ENCODE results near the gene TLE4. TPM values are rescaled to one million over a fixed set of nuclear protein-coding genes. Genes with fewer than 3 reads are reported as not detected.
A peak's percentile ranks its signal among the peaks of the same experiment; 100 is the strongest.

TLE4 gene
- total and polyA plus RNA-seq, 12 donors, result 11.8 to 70.5 (median 42.9) TPM

GRCh38 chr9:79698967-79699366 is 127.2 kb downstream of the TLE4 start:
- 91 to 97% (median 94%) methylated on average over 2 of the region's 2 CpGs for WGBS, 4 donors
- DNase-seq, result no peak
- H3K27me3 ChIP-seq, result no peaks in the 10 kb centered on the region

GRCh38 chr9:79699479-79699878 is 127.7 kb downstream of the TLE4 start:
- no peak overlapping the region for H3K27ac ChIP-seq
- DNase-seq, result no peak
- intact Hi-C loops (cut with DNase I), result no loop called here
- H3K9me3 ChIP-seq (replicated peaks in 1 of 3), result no peaks in the 10 kb centered on the region
- H3K36me3 ChIP-seq (replicated peaks in 1 of 2), result peaks cover 0 to under 1% of the 10 kb centered on the region in 2 donors
- H3K4me3 ChIP-seq, result no peak overlapping the region
- no peaks in the 10 kb centered on the region for H3K27me3 ChIP-seq
- peaks cover 0 to 4% of the 10 kb centered on the region in 2 donors for H3K4me1 ChIP-seq (replicated peaks in 1 of 2)
- 77 to 84% (median 80%) methylated on average over 6 of the region's 6 CpGs for WGBS, 4 donors
- TF ChIP-seq POLR2A (IDR thresholded peaks at IDR 0.05) (no peak), CTCF (IDR thresholded peaks at IDR 0.05) (no peak)

More at GRCh38 chr9:79698967-79699366, 127.2 kb downstream of the TLE4 start:
- no peaks in the 10 kb centered on the region for H3K36me3 ChIP-seq (replicated peaks in 1 of 2)
- H3K9me3 ChIP-seq (replicated peaks in 1 of 3), result no peaks in the 10 kb centered on the region
- TF ChIP-seq POLR2A (IDR thresholded peaks at IDR 0.05) (no peak), CTCF (IDR thresholded peaks at IDR 0.05) (no peak)
- no peak overlapping the region for H3K27ac ChIP-seq
- H3K4me1 ChIP-seq (replicated peaks in 1 of 2), result peaks cover 0 to 4% of the 10 kb centered on the region in 2 donors
- intact Hi-C loops (cut with DNase I), result no loop called here
- H3K4me3 ChIP-seq, result no peak overlapping the region

DNA sequence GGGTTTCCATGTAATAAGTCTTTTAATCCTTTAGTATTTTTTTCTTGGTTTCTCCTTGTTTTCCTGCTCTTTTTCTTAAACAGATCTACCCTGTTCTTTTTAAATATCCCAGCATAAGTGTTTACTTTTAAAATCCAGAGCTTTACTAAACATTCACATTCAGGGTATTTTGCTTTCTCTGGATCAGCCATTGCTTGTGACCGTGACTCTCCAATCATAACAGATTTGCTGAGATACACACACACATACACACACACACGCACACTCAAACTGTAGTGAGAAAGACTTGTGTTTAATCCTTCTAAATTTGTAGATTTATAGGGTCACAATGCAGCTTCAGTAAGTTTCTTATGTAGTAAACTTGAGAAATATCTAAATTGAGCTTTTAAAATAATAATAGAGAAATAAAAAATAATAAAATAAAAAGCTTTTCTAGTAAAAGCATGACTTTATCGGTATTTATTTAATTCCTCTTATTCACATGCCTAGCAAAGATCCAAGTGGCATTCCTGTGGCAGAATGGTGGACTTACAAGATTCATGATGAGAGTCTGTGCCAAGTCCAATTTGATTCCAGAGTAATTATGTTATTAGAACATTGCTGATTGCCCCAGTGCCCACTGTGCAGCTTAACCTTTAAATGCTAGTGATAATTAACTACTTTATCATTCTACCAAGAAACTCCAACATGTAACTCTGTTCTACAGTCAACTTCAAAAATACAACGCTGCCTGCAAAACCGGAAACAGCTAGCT is 129.0 kb downstream of the TLE4 start:
- H3K4me3 ChIP-seq, result no peak overlapping the region
- peaks cover 0 to 4% of the 10 kb centered on the region in 2 donors for H3K4me1 ChIP-seq (replicated peaks in 1 of 2)
- TF ChIP-seq POLR2A (IDR thresholded peaks at IDR 0.05) (no peak), CTCF (IDR thresholded peaks at IDR 0.05) (no peak)
- H3K27ac ChIP-seq, result no peak overlapping the region
- no peaks in the 10 kb centered on the region for H3K9me3 ChIP-seq (replicated peaks in 1 of 3)
- H3K27me3 ChIP-seq, result no peaks in the 10 kb centered on the region
- DNase-seq, result no peak
- intact Hi-C loops (cut with DNase I), result no loop called here
- WGBS, 4 donors, result 80 to 91% (median 90%) methylated on average over 5 of the region's 5 CpGs
- peaks cover 0 to 10% of the 10 kb centered on the region in 2 donors for H3K36me3 ChIP-seq (replicated peaks in 1 of 2)

DNA sequence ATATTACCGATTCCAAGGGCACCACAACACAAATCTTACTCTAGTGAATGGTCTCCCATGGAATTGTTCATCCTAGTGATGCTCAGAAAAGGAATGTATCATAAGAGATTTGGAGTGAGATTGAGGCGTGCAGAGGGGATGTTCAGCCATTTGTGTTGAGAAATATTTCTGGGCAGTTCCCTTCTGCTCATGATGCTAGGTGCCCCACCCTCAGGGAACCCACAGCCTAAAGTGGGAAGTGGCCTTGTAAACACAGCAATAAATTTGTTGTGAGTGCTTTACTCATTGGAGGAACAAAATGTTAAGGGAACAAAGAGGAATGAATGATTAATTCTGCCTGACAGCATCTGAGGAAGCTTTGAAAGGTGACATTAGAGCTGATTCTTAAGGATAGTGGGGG is 129.9 kb downstream of the TLE4 start:
- DNase-seq, result peak in 2 of 7 donors; percentile 35 to 38
- Histone ChIP-seq H3K9me3 (replicated peaks in 1 of 3) (no peaks in the 10 kb centered on the region), H3K27ac (no peak overlapping the region), H3K27me3 (no peaks in the 10 kb centered on the region), H3K4me3 (no peak overlapping the region), H3K36me3 (replicated peaks in 1 of 2) (peaks cover 0 to 10% of the 10 kb centered on the region in 2 donors), H3K4me1 (replicated peaks in 1 of 2) (peaks cover 0 to 4% of the 10 kb centered on the region in 2 donors)
- intact Hi-C loops (cut with DNase I), result no loop called here
- 87 to 92% (median 90%) methylated on average over 2 of the region's 2 CpGs for WGBS, 4 donors
- TF ChIP-seq POLR2A (IDR thresholded peaks at IDR 0.05) (no peak), CTCF (IDR thresholded peaks at IDR 0.05) (no peak)
